HCT116 (cell line): ENCODE results near the gene PICK1.

ENCODE experiments used
- CTCF ChIP-seq, 3 experiments: fragments of 200-600 bp in 1 of 3; sonication (generic) in 1 of 3; IDR thresholded peaks in 2 of 3; conservative IDR thresholded peaks in 1 of 3; 2 replicates each; pipeline ENCODE4 v1.5.1; 2012 to 2017; ENCODE audit warnings: low read depth in 2 of 3, low read length in 2 of 3, antibody characterized with exemption in 1 of 3, borderline replicate concordance in 1 of 3, control low read depth in 1 of 3, mild to moderate bottlenecking in 1 of 3, mixed read lengths in 1 of 3, mixed run types in 1 of 3, moderate library complexity in 1 of 3; ENCODE audit not compliant: insufficient read depth in 1 of 3
- ELF1 ChIP-seq: IDR thresholded peaks from 2 replicates; pipeline ENCODE4 v1.6.1; 2012; ENCODE audit warnings: low read depth, borderline replicate concordance
- EZH2 ChIP-seq: fragments of 200-600 bp; sonication (generic); IDR thresholded peaks from 2 replicates; pipeline ENCODE4 v1.6.1; 2017; ENCODE audit warnings: antibody characterized with exemption, mixed run types
- POLR2AphosphoS5 ChIP-seq: IDR thresholded peaks from 2 replicates; pipeline ENCODE4 v1.6.1; 2011; ENCODE audit warnings: mild to moderate bottlenecking, low read depth, low read length, moderate library complexity
- SIN3A ChIP-seq: IDR thresholded peaks from 2 replicates; pipeline ENCODE4 v1.6.1; 2012; ENCODE audit warnings: low read depth
- SP1 ChIP-seq: IDR thresholded peaks from 2 replicates; pipeline ENCODE4 v1.6.1; 2012; ENCODE audit warnings: low read depth
- ZFX ChIP-seq: fragments of 450-650 bp; IDR thresholded peaks from 2 replicates; pipeline ENCODE4 v1.6.1; 2017

GRCh38 chr22:38106814-38107578, 49.8 kb downstream of the PICK1 start:
- TF ChIP-seq POLR2AphosphoS5 (no peak), CTCF (IDR thresholded peaks at IDR 0.05 in 2 of 3, conservative IDR thresholded peaks at IDR 0.05 in 1 of 3; ENCODE audit: borderline replicate concordance in 1 of 3, insufficient read depth in 1 of 3, low read depth in 2 of 3, low read length in 2 of 3) (no peak), ZFX (no peak), ELF1 (no peak), SIN3A (no peak), EZH2 (no peak), SP1 (no peak)
